MM.1S (cell line): ENCODE data around the gene WDR74.

Experiments
- DNase-seq: peaks from one replicate; pipeline ENCODE4 v3.0.0-alpha.2; 2015
- H2AFZ ChIP-seq: fragments of 300-600 bp; sonication (generic); 2 replicates; pipeline ENCODE4 v1.6.0; 2016; ENCODE audit warnings: antibody characterized with exemption, low read length
- H3F3A ChIP-seq: fragments of 300-600 bp; sonication (generic); 2 replicates; pipeline ENCODE4 v1.6.1; 2016; ENCODE audit warnings: mild to moderate bottlenecking, antibody characterized with exemption, low read length, moderate library complexity, mixed read lengths; ENCODE audit not compliant: insufficient read depth
- H3K27ac ChIP-seq: fragments of 300-600 bp; sonication (generic); 2 replicates; pipeline ENCODE4 v1.5.1; 2016; ENCODE audit warnings: mild to moderate bottlenecking, low read length
- H3K27me3 ChIP-seq: fragments of 300-600 bp; sonication (generic); replicated peaks from 2 replicates; pipeline ENCODE4 v1.6.0; 2016; ENCODE audit warnings: low read length; ENCODE audit not compliant: insufficient read depth
- H3K36me3 ChIP-seq: fragments of 300-600 bp; sonication (generic); replicated peaks from 2 replicates; pipeline ENCODE4 v1.6.1; 2016; ENCODE audit warnings: mild to moderate bottlenecking, low read length, mixed read lengths; ENCODE audit not compliant: insufficient read depth
- H3K4me1 ChIP-seq: fragments of 300-600 bp; sonication (generic); 2 replicates; pipeline ENCODE4 v1.6.1; 2016; ENCODE audit warnings: low read length, mixed read lengths
- H3K4me2 ChIP-seq: fragments of 300-600 bp; sonication (generic); 2 replicates; pipeline ENCODE4 v1.6.0; 2016; ENCODE audit warnings: low read depth, low read length
- H3K4me3 ChIP-seq: fragments of 300-600 bp; sonication (generic); 2 replicates; pipeline ENCODE4 v1.5.1; 2016; ENCODE audit warnings: low read length, mixed read lengths
- H3K79me2 ChIP-seq: fragments of 300-600 bp; sonication (generic); 2 replicates; pipeline ENCODE4 v1.6.1; 2016; ENCODE audit warnings: mixed run types, low read length, mixed read lengths
- H3K9ac ChIP-seq: fragments of 300-600 bp; sonication (generic); 2 replicates; pipeline ENCODE4 v1.6.1; 2016; ENCODE audit warnings: low read length, mixed read lengths
- H3K9me2 ChIP-seq: fragments of 300-600 bp; sonication (generic); replicated peaks from 2 replicates; pipeline ENCODE4 v1.6.1; 2016; ENCODE audit warnings: mild to moderate bottlenecking, low read length, mixed read lengths; ENCODE audit not compliant: insufficient read depth
- H3K9me3 ChIP-seq: fragments of 300-600 bp; sonication (generic); replicated peaks from 2 replicates; pipeline ENCODE4 v1.6.1; 2016; ENCODE audit warnings: mild to moderate bottlenecking, low read length, mixed read lengths; ENCODE audit not compliant: insufficient read depth
- H4K20me1 ChIP-seq: fragments of 300-600 bp; sonication (generic); 2 replicates; pipeline ENCODE4 v1.6.1; 2016; ENCODE audit warnings: mild to moderate bottlenecking, low read length, moderate library complexity, mixed read lengths; ENCODE audit not compliant: insufficient read depth
- EZH2 ChIP-seq: fragments of 300-600 bp; sonication (generic); optimal IDR thresholded peaks from 2 replicates; pipeline ENCODE3; 2017; ENCODE audit warnings: low read depth, mild to moderate bottlenecking, antibody characterized with exemption, low read length, mixed read lengths
- EZH2phosphoT487 ChIP-seq: fragments of 300-600 bp; sonication (generic); IDR thresholded peaks from 2 replicates; pipeline ENCODE4 v1.6.1; 2018; ENCODE audit warnings: antibody characterized with exemption, low read length
- TF ChIP-seq, protein P1 (sequence below): fragments of 300-600 bp; sonication (generic); IDR thresholded peaks from 2 replicates; pipeline ENCODE4 v1.5.1; 2016; ENCODE audit warnings: antibody characterized with exemption, low read length, mixed read lengths

Gene WDR74

DNA sequence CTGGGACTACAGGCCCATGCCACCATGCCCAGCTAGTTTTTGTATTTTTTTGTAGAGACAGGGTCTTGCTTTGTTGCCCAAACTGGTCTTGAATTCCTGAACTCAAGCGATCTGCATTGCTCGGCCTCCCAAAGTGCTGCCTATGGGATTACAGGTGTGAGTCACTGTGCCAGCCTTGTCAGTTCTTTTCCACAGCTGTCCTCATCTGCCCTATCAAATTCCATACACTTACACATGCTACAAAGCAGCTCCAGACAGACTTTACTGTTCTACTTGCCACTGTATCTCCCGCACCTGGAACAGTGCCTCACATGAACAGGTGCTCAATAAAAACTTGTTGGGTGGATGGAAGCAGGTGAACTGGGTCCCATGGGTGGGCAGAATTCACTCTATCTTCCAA lies 15.7 kb downstream of the WDR74 start:
- H2AFZ ChIP-seq = no peak overlapping the region
- TF ChIP-seq EZH2phosphoT487 (no peak), EZH2 (no peak)
- TF ChIP-seq, protein P1, sequence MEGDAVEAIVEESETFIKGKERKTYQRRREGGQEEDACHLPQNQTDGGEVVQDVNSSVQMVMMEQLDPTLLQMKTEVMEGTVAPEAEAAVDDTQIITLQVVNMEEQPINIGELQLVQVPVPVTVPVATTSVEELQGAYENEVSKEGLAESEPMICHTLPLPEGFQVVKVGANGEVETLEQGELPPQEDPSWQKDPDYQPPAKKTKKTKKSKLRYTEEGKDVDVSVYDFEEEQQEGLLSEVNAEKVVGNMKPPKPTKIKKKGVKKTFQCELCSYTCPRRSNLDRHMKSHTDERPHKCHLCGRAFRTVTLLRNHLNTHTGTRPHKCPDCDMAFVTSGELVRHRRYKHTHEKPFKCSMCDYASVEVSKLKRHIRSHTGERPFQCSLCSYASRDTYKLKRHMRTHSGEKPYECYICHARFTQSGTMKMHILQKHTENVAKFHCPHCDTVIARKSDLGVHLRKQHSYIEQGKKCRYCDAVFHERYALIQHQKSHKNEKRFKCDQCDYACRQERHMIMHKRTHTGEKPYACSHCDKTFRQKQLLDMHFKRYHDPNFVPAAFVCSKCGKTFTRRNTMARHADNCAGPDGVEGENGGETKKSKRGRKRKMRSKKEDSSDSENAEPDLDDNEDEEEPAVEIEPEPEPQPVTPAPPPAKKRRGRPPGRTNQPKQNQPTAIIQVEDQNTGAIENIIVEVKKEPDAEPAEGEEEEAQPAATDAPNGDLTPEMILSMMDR = no peak
- H3K79me2 ChIP-seq = peaks cover 18% of the 10 kb centered on the region
- H3K27me3 ChIP-seq = no peaks in the 10 kb centered on the region
- H4K20me1 ChIP-seq = no peaks in the 10 kb centered on the region
- H3K9me2 ChIP-seq = no peaks in the 10 kb centered on the region
- H3F3A ChIP-seq = no peaks in the 10 kb centered on the region
- no peak overlapping the region for H3K27ac ChIP-seq
- H3K4me1 ChIP-seq = no peaks in the 10 kb centered on the region
- no peak overlapping the region for H3K9ac ChIP-seq
- H3K9me3 ChIP-seq = no peaks in the 10 kb centered on the region
- no peak for DNase-seq
- peaks cover 4% of the 10 kb centered on the region; the same call in 1 of the 2 replicates for H3K36me3 ChIP-seq
- no peak overlapping the region for H3K4me2 ChIP-seq
- H3K4me3 ChIP-seq = no peak overlapping the region

DNA sequence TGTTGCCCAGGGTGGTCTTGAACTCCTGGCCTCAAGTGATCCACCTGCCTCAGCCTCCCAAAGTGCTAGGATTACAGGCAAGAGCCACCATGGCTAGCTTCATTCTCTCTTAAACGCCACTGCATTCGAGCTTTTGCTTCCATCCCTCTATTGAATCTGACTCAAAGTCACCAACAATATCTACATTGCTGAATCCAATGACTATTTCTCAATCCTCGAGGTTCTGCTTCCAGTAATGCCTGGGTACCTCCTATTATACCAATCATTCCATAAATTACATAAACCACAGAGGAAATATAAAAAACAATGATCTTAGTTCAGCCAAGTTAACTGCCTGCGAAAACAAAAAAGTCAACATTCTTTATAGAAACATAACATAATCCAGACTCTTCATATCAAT lies 22.3 kb downstream of the WDR74 start:
- no peaks in the 10 kb centered on the region for H3K9me2 ChIP-seq
- no peaks in the 10 kb centered on the region for H3K9me3 ChIP-seq
- H2AFZ ChIP-seq = no peak overlapping the region
- no peaks in the 10 kb centered on the region for H3K27me3 ChIP-seq
- no peak overlapping the region for H3K4me2 ChIP-seq
- H3K36me3 ChIP-seq = 0 out of 2 replicates have a peak, but pooled peaks cover 4% of the 10 kb centered on the region
- no peaks in the 10 kb centered on the region for H3K79me2 ChIP-seq
- no peak overlapping the region for H3K27ac ChIP-seq
- TF ChIP-seq EZH2phosphoT487 = no peak
- no peak for TF ChIP-seq EZH2
- TF ChIP-seq, protein P1 = no peak
- H3K9ac ChIP-seq = no peak overlapping the region
- H3F3A ChIP-seq = peaks cover 3% of the 10 kb centered on the region; the same call in 1 of the 2 replicates
- no peaks in the 10 kb centered on the region for H4K20me1 ChIP-seq
- no peak overlapping the region for H3K4me3 ChIP-seq
- DNase-seq = no peak
- no peaks in the 10 kb centered on the region for H3K4me1 ChIP-seq

DNA sequence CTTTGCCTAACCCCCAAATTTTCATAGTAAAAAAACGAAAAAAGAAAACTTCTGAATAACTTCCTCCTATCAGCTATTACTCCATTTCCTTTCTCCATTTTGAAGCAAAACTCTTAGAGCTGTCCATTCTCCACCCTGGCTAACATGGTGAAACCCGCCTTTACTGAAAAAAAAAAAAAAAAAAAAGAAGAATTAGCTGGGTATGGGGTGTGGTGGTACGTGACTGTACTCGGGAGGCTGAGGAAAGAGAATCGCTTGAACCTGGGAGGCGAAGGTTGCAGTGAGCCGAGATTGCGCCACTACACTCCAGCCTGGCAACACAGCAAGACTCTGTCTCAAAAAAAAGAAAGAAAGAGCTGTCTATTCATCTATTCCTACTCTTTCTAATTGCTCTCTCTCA lies 22.8 kb downstream of the WDR74 start:
- Histone ChIP-seq H3K27ac (no peak overlapping the region), H3K9me3 (no peaks in the 10 kb centered on the region), H3K36me3 (0 out of 2 replicates have a peak, but pooled peaks cover 4% of the 10 kb centered on the region), H3K4me2 (no peak overlapping the region), H3K27me3 (no peaks in the 10 kb centered on the region), H3F3A (peaks cover 3% of the 10 kb centered on the region; the same call in 1 of the 2 replicates), H4K20me1 (no peaks in the 10 kb centered on the region), H3K9me2 (no peaks in the 10 kb centered on the region), H3K4me3 (no peak overlapping the region), H3K4me1 (no peaks in the 10 kb centered on the region), H3K9ac (no peak overlapping the region), H3K79me2 (no peaks in the 10 kb centered on the region), H2AFZ (no peak overlapping the region)
- TF ChIP-seq, protein P1 = no peak
- TF ChIP-seq EZH2phosphoT487 (no peak), EZH2 (no peak)
- no peak for DNase-seq
